Measurements from ENCODE around the gene ATL1.
"Not testable (repeated sequence)": the region's sequence is repeated elsewhere in the genome, so short reads cannot be mapped to it uniquely, and the experiment has no call there.

ATL1 gene

GRCh38 chr14:50532502-50533240 lies 27.3 kb upstream of the ATL1 start, which contains the start of gene MAP4K5:
Gene MAP4K5 (minus strand): TSS chr14:50532569. CDS start chr14:50532049, 520 bp downstream.
- no peaks in the 10 kb centered on the region for H3K27me3 ChIP-seq
- DNase-seq: peak; percentile 96
- TF ChIP-seq CTCF (IDR thresholded peaks at IDR 0.05; ENCODE audit: low read depth, low read length): peak; percentile 84
- H3K9me3 ChIP-seq: no peaks in the 10 kb centered on the region
- H3K4me3 ChIP-seq (ENCODE audit: low read depth, low read length): peak within 1 kb of the TSS; percentile 81
- peaks cover 2% of the 10 kb centered on the region for H3K4me1 ChIP-seq
- no peaks in the 10 kb centered on the region for H3K36me3 ChIP-seq

GRCh38 chr14:50533241-50533705 lies 26.7 kb upstream of the ATL1 start:
- no peaks in the 10 kb centered on the region; the same call in 1 of the 2 replicates for H3K4me1 ChIP-seq
- H3K27me3 ChIP-seq: no peaks in the 10 kb centered on the region
- no peak for DNase-seq
- H3K36me3 ChIP-seq: no peaks in the 10 kb centered on the region
- no peak for TF ChIP-seq CTCF (IDR thresholded peaks at IDR 0.05; ENCODE audit: low read depth, low read length)
- H3K9me3 ChIP-seq: no peaks in the 10 kb centered on the region
- peak overlapping the region; percentile 81; the same call in 1 of the 2 replicates for H3K4me3 ChIP-seq (ENCODE audit: low read depth, low read length)

GRCh38 chr14:50533806-50534205 lies 26.1 kb upstream of the ATL1 start:
- DNase-seq: no peak
- TF ChIP-seq CTCF (IDR thresholded peaks at IDR 0.05; ENCODE audit: low read depth, low read length): no peak
- Histone ChIP-seq H3K4me1 (no peaks in the 10 kb centered on the region; the same call in 1 of the 2 replicates), H3K36me3 (no peaks in the 10 kb centered on the region), H3K4me3 (ENCODE audit: low read depth, low read length) (no peak overlapping the region), H3K27me3 (no peaks in the 10 kb centered on the region), H3K9me3 (no peaks in the 10 kb centered on the region; the same call in 1 of the 2 replicates)

GRCh38 chr14:50534416-50534815 lies 25.5 kb upstream of the ATL1 start:
- Histone ChIP-seq H3K36me3 (no peaks in the 10 kb centered on the region), H3K4me3 (ENCODE audit: low read depth, low read length) (no peak overlapping the region), H3K4me1 (no peaks in the 10 kb centered on the region; the same call in 1 of the 2 replicates), H3K9me3 (no peaks in the 10 kb centered on the region; the same call in 1 of the 2 replicates), H3K27me3 (no peaks in the 10 kb centered on the region)
- no peak for TF ChIP-seq CTCF (IDR thresholded peaks at IDR 0.05; ENCODE audit: low read depth, low read length)
- no peak for DNase-seq

- Histone ChIP-seq H3K27me3 (no peaks in the 10 kb centered on the region), H3K4me1 (no peaks in the 10 kb centered on the region; the same call in 1 of the 2 replicates), H3K4me3 (ENCODE audit: low read depth, low read length) (no peak overlapping the region), H3K36me3 (no peaks in the 10 kb centered on the region), H3K9me3 (no peaks in the 10 kb centered on the region; the same call in 1 of the 2 replicates)
- TF ChIP-seq CTCF (IDR thresholded peaks at IDR 0.05; ENCODE audit: low read depth, low read length): no peak
- DNase-seq: no peak
Observed at GRCh38 chr14:50534997-50535396, 24.9 kb upstream of the ATL1 start.

- H3K36me3 ChIP-seq; H3K27me3 ChIP-seq; DNase-seq; H3K4me3 ChIP-seq (ENCODE audit: low read depth, low read length); H3K4me1 ChIP-seq; H3K9me3 ChIP-seq: not testable (repeated sequence)
Observed at GRCh38 chr14:50538034-50538433, 21.9 kb upstream of the ATL1 start.
